ENCODE measurements around the gene MIEF1.
A peak's percentile ranks its signal among the peaks of the same experiment; 100 is the strongest.
"Not testable (repeated sequence)": the region's sequence is repeated elsewhere in the genome, so short reads cannot be mapped to it uniquely, and the experiment has no call there.

The MIEF1 gene

DNA sequence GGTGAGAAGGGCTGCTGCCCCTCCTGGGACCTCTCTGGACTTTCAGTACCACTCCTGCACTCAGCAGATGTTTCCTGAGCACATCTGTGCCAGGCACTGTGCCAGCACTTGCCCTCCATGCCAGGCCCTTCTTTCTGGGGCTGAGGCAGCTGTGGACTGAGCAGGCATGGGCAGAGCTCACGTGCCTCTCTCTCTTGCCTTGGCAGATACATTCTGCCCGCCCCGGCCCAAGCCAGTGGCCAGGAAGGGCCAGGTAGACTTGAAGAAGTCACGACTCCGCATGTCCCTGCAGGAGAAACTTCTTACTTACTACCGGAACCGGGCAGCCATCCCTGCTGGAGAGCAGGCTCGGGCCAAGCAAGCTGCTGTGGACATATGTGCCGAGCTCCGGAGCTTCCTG, 9.9 kb downstream of the MIEF1 start:
- no peak for DNase-seq (ENCODE audit: low spot score)

DNA sequence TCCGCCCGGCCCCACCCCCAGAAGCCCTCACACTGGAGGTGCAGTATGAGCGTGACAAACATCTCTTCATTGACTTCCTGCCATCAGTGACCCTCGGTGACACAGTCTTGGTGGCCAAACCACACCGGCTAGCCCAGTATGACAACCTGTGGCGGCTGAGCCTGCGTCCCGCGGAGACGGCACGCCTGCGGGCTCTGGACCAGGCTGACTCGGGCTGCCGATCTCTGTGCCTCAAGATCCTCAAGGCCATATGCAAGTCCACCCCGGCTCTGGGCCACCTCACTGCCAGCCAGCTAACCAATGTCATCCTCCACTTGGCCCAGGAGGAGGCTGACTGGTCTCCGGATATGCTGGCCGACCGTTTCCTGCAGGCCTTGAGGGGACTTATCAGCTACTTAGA, 11.7 kb downstream of the MIEF1 start:
- no peak for DNase-seq (ENCODE audit: low spot score)

DNA sequence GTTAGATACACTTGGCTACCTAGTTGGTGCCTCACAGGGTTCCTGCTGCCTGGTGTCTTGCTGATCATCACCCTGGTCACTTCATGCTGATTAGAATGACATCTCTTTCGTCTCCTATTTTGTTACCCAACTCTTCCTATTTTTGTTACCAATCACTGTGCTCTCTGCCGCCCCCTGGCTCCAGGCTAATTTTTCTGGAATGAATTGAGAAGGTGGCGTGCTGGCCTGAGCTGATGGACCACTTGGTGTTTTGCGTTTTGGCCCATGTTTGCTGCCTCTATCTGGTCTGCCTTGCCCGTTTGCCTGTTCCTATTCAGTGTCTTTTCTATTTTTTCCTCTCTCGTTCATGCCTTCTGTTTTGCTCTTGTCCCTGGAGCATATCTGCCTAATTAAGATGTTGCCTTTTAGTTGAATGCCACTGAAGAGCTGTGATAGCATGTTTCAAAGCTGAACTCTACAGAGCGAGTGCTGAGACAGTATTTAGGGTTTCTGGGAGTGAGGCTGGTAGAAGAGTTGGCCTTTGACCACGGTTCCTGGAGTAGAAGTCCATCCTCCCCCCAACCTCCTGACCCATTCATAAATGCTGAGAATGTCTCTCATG, 12.4 kb downstream of the MIEF1 start:
- no peak for DNase-seq (ENCODE audit: low spot score)

DNA sequence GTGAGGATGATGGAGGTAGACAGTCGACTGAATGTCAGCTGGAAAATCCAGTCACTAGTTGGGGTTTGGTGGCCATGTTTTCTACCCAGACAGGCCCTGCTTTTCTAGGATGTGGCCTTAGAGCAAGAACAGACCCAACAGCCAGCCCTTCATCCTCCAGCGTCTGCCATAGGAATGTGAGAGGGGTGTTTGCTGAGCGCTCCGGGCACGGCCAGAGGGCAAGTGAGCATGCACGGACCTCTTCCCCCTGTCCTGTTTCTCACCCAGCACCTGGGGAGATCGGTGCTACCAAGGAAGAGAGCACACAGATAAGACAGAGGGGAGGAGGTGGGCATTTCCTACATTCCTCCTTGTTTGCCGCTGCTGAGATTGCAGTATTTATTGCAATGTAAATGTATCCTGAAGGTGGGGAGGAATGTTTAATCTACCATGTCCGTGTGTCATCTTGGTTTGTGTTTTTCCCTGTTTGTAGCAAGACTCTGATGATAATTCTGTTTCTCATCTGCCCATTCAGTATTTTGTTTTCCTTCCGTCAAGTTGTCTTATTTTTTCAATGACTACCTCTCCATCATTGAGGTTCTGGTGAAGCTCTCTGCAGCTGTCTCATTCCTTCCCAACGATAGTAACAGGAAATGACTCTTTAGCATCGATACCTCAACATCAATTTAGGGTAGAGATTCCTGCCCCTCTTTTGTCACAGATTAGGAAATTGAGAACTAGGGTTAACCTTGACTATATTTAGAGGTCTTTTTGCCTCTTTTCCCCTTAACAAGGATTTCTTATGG, 13.4 kb downstream of the MIEF1 start:
- no peak for DNase-seq (ENCODE audit: low spot score)

DNA sequence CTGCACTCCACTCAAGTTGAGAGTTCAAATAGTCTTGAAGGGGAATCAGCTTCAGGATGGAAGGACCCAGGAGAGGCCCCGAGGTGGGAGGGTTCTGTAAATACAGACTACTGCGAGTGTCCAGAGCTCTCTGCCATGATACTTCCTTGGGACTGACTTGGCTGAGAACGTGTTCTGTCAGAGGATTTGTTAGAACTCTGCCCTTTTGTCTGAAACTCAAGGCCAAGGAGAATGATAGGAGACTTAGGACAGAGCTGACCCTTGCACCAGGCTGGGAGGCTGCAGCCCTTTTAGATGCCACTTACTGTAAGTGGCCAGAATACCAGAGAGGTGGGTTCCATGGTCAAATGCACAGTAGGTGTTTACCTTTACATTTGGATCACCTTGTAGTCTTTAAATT, 15.4 kb downstream of the MIEF1 start:
- no peak for DNase-seq (ENCODE audit: low spot score)

DNA sequence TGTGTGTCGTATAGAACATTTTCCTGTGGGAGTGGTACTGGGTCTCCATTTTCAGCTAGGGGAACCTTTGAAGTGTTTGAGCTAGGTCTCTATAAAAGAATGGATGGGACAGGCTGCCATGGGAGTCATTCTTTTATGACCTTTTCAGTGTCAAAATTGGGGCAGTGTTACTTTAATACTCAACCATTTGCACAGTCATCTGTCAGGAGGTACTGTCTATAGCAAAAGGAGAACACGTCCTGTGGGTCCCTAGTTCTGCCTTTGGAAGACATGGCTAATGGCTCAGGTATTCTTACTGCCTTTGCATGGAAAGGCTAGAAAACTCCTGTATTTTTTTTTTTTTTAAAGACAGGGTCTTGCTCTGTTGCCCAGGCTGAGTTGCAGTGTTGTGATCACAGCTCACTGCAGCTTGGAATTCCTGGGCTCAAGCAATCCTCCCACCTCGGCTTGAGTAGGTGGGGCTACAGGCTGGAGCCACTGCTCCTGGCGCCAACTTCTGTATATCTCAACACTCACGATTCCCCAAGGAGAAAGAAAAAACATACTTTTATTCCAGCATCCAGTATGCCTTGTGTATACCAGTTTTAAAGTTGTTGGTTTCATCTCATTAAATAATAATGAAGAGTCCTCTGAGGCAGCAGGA, 16.2 kb downstream of the MIEF1 start:
- DNase-seq (ENCODE audit: low spot score): no peak

DNA sequence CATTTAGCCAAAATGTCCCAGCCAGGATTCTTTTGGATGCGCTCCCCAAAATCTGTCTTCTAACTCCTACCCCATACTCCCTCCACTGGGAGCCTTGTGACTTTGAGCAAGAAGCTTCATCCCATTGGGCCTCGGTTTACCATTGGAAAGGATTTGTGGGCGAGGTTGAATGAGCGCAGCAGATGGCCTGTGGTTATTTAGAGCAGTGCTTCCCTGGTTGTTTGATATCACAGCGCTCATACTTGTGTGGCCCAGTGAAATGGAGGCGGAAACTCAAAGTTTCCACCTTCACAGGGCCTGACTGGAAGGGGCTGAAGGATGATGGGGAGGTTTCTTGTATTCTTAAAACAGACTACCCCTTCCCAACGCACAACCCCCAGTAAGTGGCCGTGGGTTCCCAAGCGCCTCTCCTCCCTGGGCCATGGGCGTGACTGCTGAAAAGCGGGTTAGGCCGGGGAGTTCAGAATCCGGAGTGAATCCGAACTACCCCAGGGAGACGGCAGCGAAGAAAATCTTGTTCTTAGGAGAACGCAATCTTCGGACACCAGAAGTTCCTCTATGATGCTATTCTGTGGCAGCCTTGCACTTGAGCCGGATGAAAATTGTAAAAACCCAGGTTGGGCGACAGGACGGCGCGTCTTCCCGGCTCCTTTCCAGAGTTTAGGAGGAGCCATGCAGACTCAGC, 17.0 kb downstream of the MIEF1 start:
- DNase-seq (ENCODE audit: low spot score): no peak

DNA sequence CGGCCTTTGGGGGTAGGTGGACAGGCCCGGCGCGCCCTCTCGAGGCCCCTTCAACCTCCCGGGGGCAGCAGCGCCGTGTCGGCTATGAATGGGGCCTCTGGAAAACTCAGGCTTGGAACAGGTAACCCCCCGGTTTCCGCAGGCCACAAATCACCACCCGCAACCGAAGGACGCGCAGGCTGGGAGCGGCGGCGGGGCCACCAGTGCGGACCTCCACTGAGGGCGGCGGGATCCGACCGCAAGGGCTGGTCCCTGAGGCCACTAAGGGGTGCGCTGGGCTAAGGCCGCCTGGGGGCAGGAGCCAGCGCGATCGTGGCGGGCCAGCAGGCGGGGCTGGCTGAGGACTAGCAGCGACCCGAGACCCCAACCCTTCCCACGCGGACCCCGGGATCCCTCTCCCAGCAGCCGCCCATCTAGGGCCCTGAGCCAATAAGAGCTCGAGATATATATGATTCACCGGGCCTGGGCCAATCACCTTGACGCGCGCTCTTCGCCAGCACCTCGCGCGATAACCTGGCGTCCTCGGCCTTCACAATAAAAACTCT, 17.7 kb downstream of the MIEF1 start:
- DNase-seq (ENCODE audit: low spot score): peak; percentile 98

DNA sequence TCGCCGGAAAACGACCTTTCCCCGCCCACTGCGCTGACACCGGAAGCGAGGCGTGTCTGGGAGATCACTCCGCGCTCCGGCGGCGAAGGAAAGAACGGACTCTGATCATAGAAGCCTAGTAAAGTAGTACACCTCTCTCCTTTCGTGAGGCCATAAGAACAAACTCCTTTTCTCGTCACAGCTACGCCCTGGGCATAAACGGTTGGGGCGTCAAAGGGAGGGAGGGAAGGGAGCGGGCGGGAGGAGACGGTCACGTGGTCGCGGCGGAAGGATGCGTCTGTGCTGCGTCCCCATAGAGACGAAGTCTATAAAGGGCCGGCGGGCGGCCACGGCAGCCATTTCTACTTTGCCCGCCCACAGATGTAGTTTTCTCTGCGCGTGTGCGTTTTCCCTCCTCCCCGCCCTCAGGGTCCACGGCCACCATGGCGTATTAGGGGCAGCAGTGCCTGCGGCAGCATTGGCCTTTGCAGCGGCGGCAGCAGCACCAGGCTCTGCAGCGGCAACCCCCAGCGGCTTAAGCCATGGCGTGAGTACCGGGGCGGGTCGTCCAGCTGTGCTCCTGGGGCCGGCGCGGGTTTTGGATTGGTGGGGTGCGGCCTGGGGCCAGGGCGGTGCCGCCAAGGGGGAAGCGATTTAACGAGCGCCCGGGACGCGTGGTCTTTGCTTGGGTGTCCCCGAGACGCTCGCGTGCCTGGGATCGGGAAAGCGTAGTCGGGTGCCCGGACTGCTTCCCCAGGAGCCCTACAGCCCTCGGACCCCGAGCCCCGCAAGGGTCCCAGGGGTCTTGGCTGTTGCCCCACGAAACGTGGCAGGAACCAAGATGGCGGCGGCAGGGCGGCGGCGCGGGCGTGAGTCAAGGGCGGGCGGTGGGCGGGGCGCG, 18.4 kb downstream of the MIEF1 start, which contains the start of gene ATF4:
Gene ATF4 (plus strand): TSS at position 337 of the 880 bp plus-strand sequence. CDS start 884 bp downstream, outside the sequence.
- DNase-seq (ENCODE audit: low spot score): peak; percentile 87

DNA sequence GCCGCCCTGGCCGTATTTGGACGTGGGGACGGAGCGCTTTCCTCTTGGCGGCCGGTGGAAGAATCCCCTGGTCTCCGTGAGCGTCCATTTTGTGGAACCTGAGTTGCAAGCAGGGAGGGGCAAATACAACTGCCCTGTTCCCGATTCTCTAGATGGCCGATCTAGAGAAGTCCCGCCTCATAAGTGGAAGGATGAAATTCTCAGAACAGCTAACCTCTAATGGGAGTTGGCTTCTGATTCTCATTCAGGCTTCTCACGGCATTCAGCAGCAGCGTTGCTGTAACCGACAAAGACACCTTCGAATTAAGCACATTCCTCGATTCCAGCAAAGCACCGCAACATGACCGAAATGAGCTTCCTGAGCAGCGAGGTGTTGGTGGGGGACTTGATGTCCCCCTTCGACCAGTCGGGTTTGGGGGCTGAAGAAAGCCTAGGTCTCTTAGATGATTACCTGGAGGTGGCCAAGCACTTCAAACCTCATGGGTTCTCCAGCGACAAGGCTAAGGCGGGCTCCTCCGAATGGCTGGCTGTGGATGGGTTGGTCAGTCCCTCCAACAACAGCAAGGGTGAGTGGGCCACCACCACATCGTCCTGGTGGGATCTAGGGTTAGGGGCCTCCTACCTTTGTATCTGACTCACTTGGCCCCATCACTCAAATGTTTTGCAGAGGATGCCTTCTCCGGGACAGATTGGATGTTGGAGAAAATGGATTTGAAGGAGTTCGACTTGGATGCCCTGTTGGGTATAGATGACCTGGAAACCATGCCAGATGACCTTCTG, 19.2 kb downstream of the MIEF1 start:
- DNase-seq (ENCODE audit: low spot score): not testable (repeated sequence)

DNA sequence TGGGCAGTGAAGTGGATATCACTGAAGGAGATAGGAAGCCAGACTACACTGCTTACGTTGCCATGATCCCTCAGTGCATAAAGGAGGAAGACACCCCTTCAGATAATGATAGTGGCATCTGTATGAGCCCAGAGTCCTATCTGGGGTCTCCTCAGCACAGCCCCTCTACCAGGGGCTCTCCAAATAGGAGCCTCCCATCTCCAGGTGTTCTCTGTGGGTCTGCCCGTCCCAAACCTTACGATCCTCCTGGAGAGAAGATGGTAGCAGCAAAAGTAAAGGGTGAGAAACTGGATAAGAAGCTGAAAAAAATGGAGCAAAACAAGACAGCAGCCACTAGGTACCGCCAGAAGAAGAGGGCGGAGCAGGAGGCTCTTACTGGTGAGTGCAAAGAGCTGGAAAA, 20.0 kb downstream of the MIEF1 start:
- not testable (repeated sequence) for DNase-seq (ENCODE audit: low spot score)

DNA sequence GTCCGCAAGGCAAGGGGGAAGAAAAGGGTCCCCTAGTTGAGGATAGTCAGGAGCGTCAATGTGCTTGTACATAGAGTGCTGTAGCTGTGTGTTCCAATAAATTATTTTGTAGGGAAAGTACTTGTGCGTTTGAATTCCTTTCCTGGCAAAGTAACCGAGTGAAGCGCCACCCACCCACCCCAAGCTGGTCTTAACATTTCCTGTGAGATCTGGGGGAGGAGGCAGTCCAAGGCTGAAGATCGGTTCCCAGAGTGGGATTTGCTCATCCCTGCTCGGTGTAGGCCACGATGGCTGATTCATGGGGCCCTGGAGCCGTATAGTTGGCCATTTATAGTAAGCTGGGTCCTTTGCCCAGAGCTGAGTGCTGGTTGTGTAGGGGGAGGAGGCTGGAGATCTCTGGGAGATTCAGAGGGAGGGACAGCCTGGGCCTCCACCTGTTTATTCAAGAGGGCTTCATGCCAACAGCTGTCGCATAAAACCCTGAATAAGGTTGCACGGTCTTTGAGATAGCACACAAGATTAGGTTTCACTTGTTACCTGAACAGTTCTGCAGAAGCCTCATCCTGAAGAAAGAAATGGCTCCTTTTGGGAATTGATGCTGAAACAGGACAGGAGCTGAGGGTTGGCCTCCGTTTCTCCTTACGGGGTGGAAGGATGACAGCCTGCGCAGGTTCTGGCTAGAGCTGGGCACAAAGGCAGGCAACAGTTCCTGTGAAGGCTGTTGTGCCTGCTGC, 20.6 kb downstream of the MIEF1 start:
- no peak for DNase-seq (ENCODE audit: low spot score)

DNA sequence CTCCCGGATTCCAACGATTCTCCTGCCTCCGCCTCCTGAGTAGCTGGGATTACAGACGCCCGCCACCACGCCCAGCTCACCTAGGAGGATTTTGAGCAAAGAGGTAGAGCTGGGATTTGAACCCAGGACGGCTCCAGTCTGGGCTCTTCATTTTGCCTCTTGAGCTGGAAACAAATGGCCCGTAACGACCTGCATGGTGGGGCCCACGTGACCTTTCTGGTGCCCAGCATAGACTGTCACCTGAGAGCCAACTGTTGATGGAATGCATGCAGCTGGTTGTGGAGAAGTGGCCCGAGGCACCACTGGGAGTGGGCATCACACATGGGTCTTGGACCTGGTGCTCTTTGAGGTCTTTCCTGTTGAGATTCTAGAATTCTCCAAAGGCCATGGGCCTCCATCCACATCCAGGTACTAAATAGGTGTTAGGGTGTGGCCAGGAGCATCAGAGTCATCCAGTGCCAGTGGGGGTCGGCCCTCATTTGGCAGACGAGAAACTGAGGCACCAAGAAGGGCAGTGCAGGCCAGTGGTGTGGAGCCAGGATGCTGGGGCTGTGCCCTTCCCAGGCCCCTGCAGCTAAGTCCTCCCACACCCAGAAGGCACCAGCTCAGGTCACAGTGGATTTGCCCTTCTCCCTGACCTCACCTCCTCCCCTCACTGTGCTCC, 22.1 kb downstream of the MIEF1 start:
- no peak for DNase-seq (ENCODE audit: low spot score)

DNA sequence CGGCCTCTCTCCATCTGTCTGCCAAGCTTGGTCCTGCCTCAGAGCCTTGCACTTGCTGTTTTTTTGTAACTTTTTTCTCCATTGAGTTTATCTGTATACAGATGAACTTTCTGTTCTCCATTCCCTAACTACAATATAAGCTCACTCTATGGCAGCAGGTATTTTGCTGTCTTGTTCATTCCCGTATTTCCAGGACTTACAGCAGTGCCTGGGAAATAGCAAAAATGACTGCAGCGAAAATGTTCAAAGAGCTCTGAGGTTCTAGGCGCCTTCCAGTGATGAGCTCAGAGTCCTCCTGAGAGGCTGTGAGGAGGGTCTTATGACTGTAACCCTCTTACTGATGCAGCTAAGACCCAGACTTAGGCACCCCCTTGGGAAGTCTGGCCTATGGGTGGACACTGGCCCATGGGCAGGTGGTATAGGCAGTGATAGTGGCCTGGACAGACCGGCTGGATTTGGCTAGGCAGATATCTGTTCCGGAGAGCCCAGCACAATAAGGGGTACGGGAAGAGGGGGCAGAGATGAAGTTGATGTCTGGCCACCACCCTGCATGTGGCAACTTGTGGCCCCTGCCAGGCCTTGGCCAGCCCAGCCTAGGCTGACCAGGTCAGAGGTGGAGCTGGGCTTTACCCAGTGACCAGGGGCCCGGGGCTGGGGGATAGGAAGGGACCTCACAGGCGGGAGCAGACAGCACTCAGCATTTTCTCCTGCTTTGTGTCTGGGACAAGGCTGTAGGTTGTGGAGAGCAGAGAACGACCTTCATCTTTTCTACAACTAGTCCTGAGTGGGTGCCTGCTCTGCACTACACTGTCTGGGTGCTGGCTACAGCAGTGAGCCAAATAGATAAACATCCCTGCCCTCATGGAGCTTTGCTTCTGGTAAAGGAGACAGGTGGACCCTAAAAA, 22.9 kb downstream of the MIEF1 start:
- no peak for DNase-seq (ENCODE audit: low spot score)

DNA sequence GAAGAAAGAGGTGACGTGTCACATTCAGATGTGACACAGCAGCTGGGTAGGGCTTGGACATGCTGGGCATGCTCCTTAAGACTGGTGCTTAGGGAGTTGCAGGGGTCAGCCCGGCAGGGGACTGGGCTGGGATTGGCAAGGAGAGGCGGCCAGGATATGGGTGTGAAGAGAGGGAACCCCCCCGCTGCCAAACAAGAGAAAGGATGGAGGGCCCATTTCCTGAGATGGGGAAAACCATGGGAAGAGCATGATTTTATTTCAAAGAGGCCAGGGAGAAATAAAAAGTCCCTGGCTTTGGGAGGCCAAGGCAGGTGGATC, 23.5 kb downstream of the MIEF1 start:
- DNase-seq (ENCODE audit: low spot score): no peak

DNA sequence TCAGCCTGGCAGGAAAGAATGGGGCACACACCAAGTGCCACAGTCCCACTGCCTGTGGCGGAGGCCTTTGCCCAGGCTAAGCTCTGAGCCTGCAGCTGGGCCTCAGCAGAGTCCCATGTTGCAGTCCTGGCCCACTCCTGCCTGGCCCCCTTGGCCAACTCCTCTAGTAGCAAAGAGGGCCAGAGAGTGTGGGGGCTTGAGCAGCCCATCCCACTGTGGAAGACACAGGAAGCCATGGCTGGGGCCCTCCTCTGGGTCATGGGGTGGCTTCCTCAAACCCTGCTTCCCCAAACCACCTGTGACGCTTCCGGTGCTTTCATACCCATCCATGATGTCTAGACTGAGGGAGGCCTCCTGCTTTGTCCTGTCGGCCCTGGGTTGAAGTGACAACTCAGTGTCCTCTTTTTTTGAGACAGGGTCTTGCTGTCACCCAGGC, 24.7 kb downstream of the MIEF1 start:
- DNase-seq (ENCODE audit: low spot score): no peak

DNA sequence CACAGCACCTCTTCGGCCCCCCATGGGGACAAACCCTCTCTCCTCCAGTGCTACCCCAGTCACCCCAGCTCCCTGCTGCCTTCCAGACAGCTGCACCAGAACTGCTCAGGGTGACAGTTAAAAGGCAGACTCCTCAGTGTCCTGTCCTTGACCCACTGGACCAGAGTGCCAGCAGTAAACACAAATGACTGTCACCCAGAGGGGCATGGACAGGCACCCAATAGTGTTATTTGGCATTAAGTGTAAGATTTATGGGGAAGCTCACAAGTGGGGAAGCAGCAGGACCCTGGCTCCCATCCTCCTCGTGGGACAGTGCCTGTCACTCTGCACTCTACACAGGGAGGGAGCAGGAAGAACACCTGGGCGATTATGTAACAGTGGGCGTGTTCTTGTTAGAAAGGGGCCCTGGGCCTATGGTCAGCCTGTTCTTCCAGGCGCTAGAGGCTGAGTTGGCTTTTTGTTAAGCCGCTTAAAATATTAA, 25.4 kb downstream of the MIEF1 start:
- no peak for DNase-seq (ENCODE audit: low spot score)

DNA sequence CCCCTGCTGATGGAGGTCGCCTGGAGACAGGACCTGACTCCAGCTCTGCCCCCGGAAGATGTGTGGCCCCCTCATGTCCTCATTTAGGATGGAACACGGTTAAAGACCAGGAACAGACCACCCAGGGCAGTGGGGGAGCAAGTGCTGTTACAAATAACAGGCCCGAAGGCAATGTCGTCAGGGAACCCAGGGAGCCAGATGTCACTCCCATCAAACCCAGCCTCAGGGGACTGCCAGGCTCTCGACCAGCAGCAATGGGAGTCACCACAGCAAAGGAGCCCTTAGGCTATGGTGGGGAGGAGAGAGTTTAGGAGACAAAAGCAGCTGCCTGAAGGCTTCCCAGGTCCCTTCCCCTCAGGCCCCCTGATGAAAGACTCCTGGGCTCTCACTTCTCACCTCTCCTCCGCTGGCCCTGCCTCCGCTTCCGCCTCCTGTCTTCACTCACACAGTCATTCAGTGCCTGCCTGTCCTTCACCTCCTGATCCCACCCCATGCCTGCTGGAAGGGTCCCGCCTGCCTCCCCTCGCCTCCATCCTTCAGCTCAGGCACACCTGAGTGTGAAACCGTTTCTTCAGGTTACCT, 26.1 kb downstream of the MIEF1 start:
- DNase-seq (ENCODE audit: low spot score): no peak

Measured in left forelimb (tissue), 1 donor.